ENCODE data around the gene TMED6. TPM values are rescaled to one million over a fixed set of nuclear protein-coding genes. Genes with fewer than 3 reads are reported as not detected.

TMED6 gene
- total RNA-seq (2021; fragmentation: NEBNext Ultra II Directional; extraction: Animal tissue kit (Norgen Biotek cat#: 25700)) (0.94 TPM in 1 of 2 replicates, not detected in the other), polyA plus RNA-seq (2011; rRNA removed) (not detected in 2 replicates), polyA minus RNA-seq (2011; rRNA and poly(A)+ RNA removed) (not detected in 2 replicates)
- not detected for polyA plus RNA-seq (2011; cell fraction: cytosol; rRNA removed)
- polyA plus RNA-seq (2011; cell fraction: nucleus; rRNA removed), result 0.13 TPM
- 0.29 to 0.83 TPM (median 0.65 TPM) in 3 of 4 replicates, not detected in the other for polyA plus RNA-seq (2012, experiment 1 of 2)
- polyA plus RNA-seq (2012, experiment 2 of 2), result not detected
- polyA plus RNA-seq (2013, experiment 1 of 2), result not detected
- polyA plus RNA-seq (2013, experiment 2 of 2), result 0.07 TPM
- not detected for polyA minus RNA-seq (2011; cell fraction: cytosol; rRNA and poly(A)+ RNA removed)
- polyA minus RNA-seq (2011; cell fraction: nucleus; rRNA and poly(A)+ RNA removed), result not detected
- long read RNA-seq, experiment 1, result 0 reads
- long read RNA-seq, experiment 2, result 0 reads

- Histone ChIP-seq H3K14ac (ENCODE audit: insufficient read length) (no peak within 1 kb of the TSS), H3K4me1 (replicated peaks in 1 of 4; ENCODE audit: control insufficient read depth in 3 of 4, insufficient read depth in 4 of 4, low read length in 3 of 4) (no peaks in the 10 kb centered on the region), H3K79me1 (ENCODE audit: low read depth, low read length) (no peaks in the 10 kb centered on the region), H4K5ac (ENCODE audit: insufficient read length, low read depth, low read length) (no peak within 1 kb of the TSS), H2BK15ac (ENCODE audit: low read length) (no peak within 1 kb of the TSS), H3K36me3 (ENCODE audit: control insufficient read depth in 2 of 4, insufficient read depth in 4 of 4, low read length in 3 of 4) (peaks cover 0 to 3% (median 0%) of the 10 kb centered on the region in 4 experiments; a peak in 1 of 8 replicates), H3K23me2 (ENCODE audit: low read depth, low read length) (no peaks in the 10 kb centered on the region), H4K91ac (replicated peaks; ENCODE audit: insufficient read length, low read length) (no peak within 1 kb of the TSS), H3K27me3 (replicated peaks in 1 of 4; ENCODE audit: control insufficient read depth in 3 of 4, extremely low read depth in 1 of 4, insufficient read depth in 3 of 4, low read length in 3 of 4) (no peaks in the 10 kb centered on the region), H3K4ac (replicated peaks; ENCODE audit: insufficient read length, low read depth, low read length) (no peak within 1 kb of the TSS), H3K23ac (ENCODE audit: insufficient read length) (no peak within 1 kb of the TSS), H3K4me2 (ENCODE audit: insufficient read depth in 1 of 2, low read depth in 2 of 2, low read length in 2 of 2) (no peak within 1 kb of the TSS), H2AK5ac (ENCODE audit: low read depth, low read length) (no peak within 1 kb of the TSS), H3K4me3 (ENCODE audit: extremely low read depth in 1 of 4, insufficient read depth in 2 of 4, low read depth in 3 of 4, low read length in 4 of 4) (no peak within 1 kb of the TSS), H3K27ac (ENCODE audit: low read depth, low read length) (no peak within 1 kb of the TSS), H2BK5ac (ENCODE audit: low read depth, low read length) (no peak within 1 kb of the TSS), H4K8ac (ENCODE audit: extremely low read depth, insufficient read depth, low read length) (no peak within 1 kb of the TSS), H4K20me1 (replicated peaks in 1 of 2; ENCODE audit: control insufficient read depth in 1 of 2, insufficient read depth in 2 of 2, low read length in 2 of 2) (no peaks in the 10 kb centered on the region), H2BK20ac (ENCODE audit: low read length) (no peak within 1 kb of the TSS), H3K9ac (replicated peaks in 1 of 4; ENCODE audit: extremely low read depth in 1 of 4, low read depth in 3 of 4, low read length in 3 of 4) (no peak within 1 kb of the TSS), H3K18ac (ENCODE audit: extremely low read depth, low read length) (no peak within 1 kb of the TSS), H2BK12ac (ENCODE audit: low read depth, low read length) (no peak within 1 kb of the TSS), H3K9me3 (ENCODE audit: insufficient read depth in 2 of 2, low read depth in 1 of 2, low read length in 1 of 2) (no peaks in the 10 kb centered on the region), H3K79me2 (ENCODE audit: control insufficient read depth in 1 of 2, insufficient read depth in 2 of 2, low read length in 2 of 2) (no peaks in the 10 kb centered on the region), H2BK120ac (replicated peaks; ENCODE audit: low read depth, low read length) (no peak within 1 kb of the TSS), H3K56ac (replicated peaks; ENCODE audit: insufficient read length, low read depth, low read length) (no peak within 1 kb of the TSS), H2AFZ (ENCODE audit: low read length) (no peak within 1 kb of the TSS)
- CTCF ChIA-PET (ENCODE audit: partially characterized antibody), result interaction anchor here (0.6 to 1.1 kb wide), 3 partner anchors 11 to 431 kb away, joined by 3 read pairs; no protein-coding TSS in a partner anchor
- no peak for FAIRE-seq
- POLR2A ChIA-PET (ENCODE audit: partially characterized antibody), result interaction anchor here (1.7 to 29.8 kb wide), 4 partner anchors 10 to 31 kb away, joined by 3 to 497 read pairs (median 12); partner anchors contain the start of genes PDF and VPS4A
- no peak for DNase-seq (ENCODE audit: low read depth in 1 of 2, low spot score in 2 of 2)
- WGBS, 2 experiments (ENCODE audit: extremely low coverage in 1 of 2, insufficient coverage in 1 of 2, insufficient read length in 1 of 2, insufficient replicate concordance in 2 of 2, low coverage in 1 of 2, low lambda C conversion rate in 2 of 2, missing lambda C conversion rate in 1 of 2), result 94% methylated on average over 12 of the region's 12 CpGs; no CpG with 5 or more reads in 1 of the 2 experiments
- TF ChIP-seq ZNF274 (IDR thresholded peaks at IDR 0.05; ENCODE audit: borderline replicate concordance, extremely low read depth, low read length), result no peak
- TF ChIP-seq GTF2F1 (IDR thresholded peaks at IDR 0.05; ENCODE audit: borderline replicate concordance, low read depth, low read length), result no peak
- no peak for TF ChIP-seq KDM1A (IDR thresholded peaks at IDR 0.05; ENCODE audit: borderline replicate concordance, low read length)
- TF ChIP-seq RBBP5 (IDR thresholded peaks at IDR 0.05; ENCODE audit: borderline replicate concordance, low read depth, low read length), result no peak
- no peak for TF ChIP-seq TAF7 (optimal IDR thresholded peaks at IDR 0.05; ENCODE audit: borderline replicate concordance, low read depth, low read length)
- no peak for TF ChIP-seq SP1 (IDR thresholded peaks at IDR 0.05; ENCODE audit: low read depth, low read length)
- TF ChIP-seq NANOG (IDR thresholded peaks at IDR 0.05; ENCODE audit: insufficient read depth, low read depth, low read length, poor library complexity, severe bottlenecking), result no peak
- no peak for TF ChIP-seq ATF2 (IDR thresholded peaks at IDR 0.05; ENCODE audit: low read length)
Measured at GRCh38 chr16:69351309-69352027, at the start of gene TMED6. TMED6 (minus strand) TSS chr16:69351786; CDS start chr16:69351753, 33 bp downstream.
